CD14-positive monocyte (primary cell): ENCODE data around the gene JAM3. TPM values are rescaled to one million over a fixed set of nuclear protein-coding genes. Genes with fewer than 3 reads are reported as not detected.

Experiments
- DNase-seq, 3 donors: peaks; one replicate each; pipeline ENCODE4 v3.0.0-alpha.2; 2011 to 2022
- H2AFZ ChIP-seq: 2 replicates; pipeline ENCODE4 v1.6.0; 2012; ENCODE audit warnings: mild to moderate bottlenecking, low read depth, low read length, inconsistent platforms; ENCODE audit not compliant: insufficient read depth, poor library complexity, severe bottlenecking
- H3K27ac ChIP-seq, 2 donors: 1 replicate in 1 of 2; 2 replicates in 1 of 2; pipeline ENCODE4 v1.5.1; 2012 to 2013; ENCODE audit warnings: low read length in 2 of 2, control low read depth in 1 of 2, inconsistent platforms in 1 of 2, low read depth in 1 of 2, mild to moderate bottlenecking in 1 of 2
- H3K27me3 ChIP-seq, 2 donors: one replicate each; pipeline versions ENCODE4 v1.6.0 to v1.6.1; 2011 to 2013; ENCODE audit warnings: low read length in 2 of 2; ENCODE audit not compliant: control insufficient read depth in 2 of 2, insufficient read depth in 2 of 2
- H3K36me3 ChIP-seq, 2 donors: replicated peaks in 1 of 2; 1 replicate in 1 of 2; 2 replicates in 1 of 2; pipeline versions ENCODE4 v1.5.1 to v1.6.1; 2012 to 2013; ENCODE audit warnings: low read length in 2 of 2, control low read depth in 1 of 2, inconsistent platforms in 1 of 2, mild to moderate bottlenecking in 1 of 2; ENCODE audit not compliant: insufficient read depth in 2 of 2, control insufficient read depth in 1 of 2
- H3K4me1 ChIP-seq, 2 donors: 1 replicate in 1 of 2; 2 replicates in 1 of 2; pipeline versions ENCODE4 v1.5.1 to v1.6.1; 2012 to 2013; ENCODE audit warnings: low read length in 2 of 2, control low read depth in 1 of 2, inconsistent platforms in 1 of 2, mild to moderate bottlenecking in 1 of 2, moderate library complexity in 1 of 2; ENCODE audit not compliant: insufficient read depth in 2 of 2, control insufficient read depth in 1 of 2
- H3K4me2 ChIP-seq: replicated peaks from 2 replicates; pipeline ENCODE3; 2012; ENCODE audit warnings: low read length, moderate library complexity, mild to moderate bottlenecking; ENCODE audit not compliant: poor library complexity, severe bottlenecking; ENCODE audit errors: extremely low read depth
- H3K4me3 ChIP-seq, 3 experiments: fragments of 200-600 bp in 1 of 3; sonication (generic) in 1 of 3; replicated peaks in 1 of 3; 1 replicate in 2 of 3; 2 replicates in 1 of 3; pipeline ENCODE4 v1.5.1; 2011 to 2013; ENCODE audit warnings: low read length in 3 of 3, mild to moderate bottlenecking in 3 of 3, control low read depth in 2 of 3, low read depth in 2 of 3, inconsistent platforms in 1 of 3, moderate library complexity in 1 of 3
- H3K79me2 ChIP-seq: 2 replicates; pipeline ENCODE4 v1.6.0; 2012; ENCODE audit warnings: mild to moderate bottlenecking, control low read depth, inconsistent platforms, low read length, moderate library complexity; ENCODE audit not compliant: insufficient read depth
- H3K9ac ChIP-seq: 2 replicates; pipeline ENCODE4 v1.6.0; 2017; ENCODE audit warnings: low read length, mild to moderate bottlenecking; ENCODE audit not compliant: insufficient read depth, poor library complexity, severe bottlenecking
- H3K9me3 ChIP-seq, 2 donors: replicated peaks in 1 of 2; 1 replicate in 1 of 2; 2 replicates in 1 of 2; pipeline versions ENCODE4 v1.5.1 to v1.6.1; 2012 to 2013; ENCODE audit warnings: low read length in 2 of 2, control low read depth in 1 of 2; ENCODE audit not compliant: control insufficient read depth in 1 of 2, insufficient read depth in 1 of 2
- H4K20me1 ChIP-seq: 2 replicates; pipeline ENCODE4 v1.6.0; 2012; ENCODE audit warnings: mild to moderate bottlenecking, low read length, control low read depth, moderate library complexity; ENCODE audit not compliant: insufficient read depth
- H3K27ac Mint-ChIP-seq, 7 donors: one replicate each; pipeline ENCODE4 v1.8.0; 2020; ENCODE audit warnings: mild to moderate bottlenecking in 7 of 7, mixed read lengths in 7 of 7, moderate library complexity in 6 of 7, inconsistent platforms in 2 of 7
- H3K27me3 Mint-ChIP-seq, 3 donors: one replicate each; pipeline ENCODE4 v1.8.0; 2021 to 2022; ENCODE audit warnings: low read depth in 3 of 3, mild to moderate bottlenecking in 3 of 3, mixed read lengths in 3 of 3, moderate library complexity in 3 of 3, inconsistent platforms in 1 of 3
- H3K36me3 Mint-ChIP-seq, 2 donors: one replicate each; pipeline ENCODE4 v1.8.0; 2020; ENCODE audit warnings: mixed read lengths in 2 of 2, inconsistent platforms in 1 of 2, mild to moderate bottlenecking in 1 of 2
- H3K4me1 Mint-ChIP-seq: one replicate; pipeline ENCODE4 v1.8.0; 2020; ENCODE audit warnings: mild to moderate bottlenecking, mixed read lengths
- H3K4me3 Mint-ChIP-seq, 2 donors: one replicate each; pipeline ENCODE4 v1.8.0; 2020; ENCODE audit warnings: mild to moderate bottlenecking in 2 of 2, mixed read lengths in 2 of 2, moderate library complexity in 1 of 2
- H3K9me3 Mint-ChIP-seq, 7 donors: one replicate each; pipeline ENCODE4 v1.8.0; 2020 to 2022; ENCODE audit warnings: mixed read lengths in 7 of 7, mild to moderate bottlenecking in 6 of 7, moderate library complexity in 6 of 7, inconsistent platforms in 2 of 7
- WGBS: methylation state at CpG from one replicate; pipeline ENCODE4 v1.1.5; 2013; ENCODE audit warnings: missing lambda C conversion rate; ENCODE audit not compliant: insufficient coverage; 5-methylcytosine and 5-hydroxymethylcytosine counted together
- intact Hi-C, 2 donors: fragments of 100-400 bp; cut with micrococcal nuclease; formaldehyde crosslinking; loops; one replicate each; pipeline versions ENCODE4 v1.15.0 to v1.15.1; 2023
- polyA minus RNA-seq: library from RNA; depleted of rRNA, polyadenylated mRNA; stranded (reverse); fragments of >200 nt; gene quantifications from 2 replicates; pipeline ENCODE4 v1.2.3, GENCODE V29; 2012
- polyA plus RNA-seq, 3 donors: library from polyadenylated mRNA; depleted of rRNA in 1 of 3; unstranded in 2 of 3; stranded (reverse) in 1 of 3; fragments of 300-500 nt in 2 of 3; fragments of >200 nt in 1 of 3; fragmentation: Illumina TruSeq in 2 of 3; gene quantifications; 1 replicate in 2 of 3; 2 replicates in 1 of 3; pipeline ENCODE4 v1.2.3, GENCODE V29; 2012 to 2021
- total RNA-seq, 12 experiments: library from RNA in 1 of 12; stranded (reverse) in 1 of 12; fragments of 120-200 nt in 1 of 12; gene quantifications; one replicate each; pipeline ENCODE4 v1.2.4 and lab custom pipeline; 2013 to 2026; ENCODE audit warnings: mixed read lengths in 6 of 12, inconsistent platforms in 1 of 12
- TF ChIP-seq, protein P1 (sequence below): fragments of 200-600 bp; IDR thresholded peaks from one replicate; pipeline ENCODE4 v1.8.0; 2022; ENCODE audit warnings: antibody characterized with exemption, mild to moderate bottlenecking

Gene JAM3
- total RNA-seq (2013) = 0.71 TPM
- under 1 TPM; 0.03 to 0.25 (median 0.12) TPM for polyA plus RNA-seq
- polyA minus RNA-seq = not detected in 2 replicates
- total RNA-seq (lab: John Stamatoyannopoulos, UW) = 0 to 12.5 (median 0.26) reads per million in 11 experiments

DNA sequence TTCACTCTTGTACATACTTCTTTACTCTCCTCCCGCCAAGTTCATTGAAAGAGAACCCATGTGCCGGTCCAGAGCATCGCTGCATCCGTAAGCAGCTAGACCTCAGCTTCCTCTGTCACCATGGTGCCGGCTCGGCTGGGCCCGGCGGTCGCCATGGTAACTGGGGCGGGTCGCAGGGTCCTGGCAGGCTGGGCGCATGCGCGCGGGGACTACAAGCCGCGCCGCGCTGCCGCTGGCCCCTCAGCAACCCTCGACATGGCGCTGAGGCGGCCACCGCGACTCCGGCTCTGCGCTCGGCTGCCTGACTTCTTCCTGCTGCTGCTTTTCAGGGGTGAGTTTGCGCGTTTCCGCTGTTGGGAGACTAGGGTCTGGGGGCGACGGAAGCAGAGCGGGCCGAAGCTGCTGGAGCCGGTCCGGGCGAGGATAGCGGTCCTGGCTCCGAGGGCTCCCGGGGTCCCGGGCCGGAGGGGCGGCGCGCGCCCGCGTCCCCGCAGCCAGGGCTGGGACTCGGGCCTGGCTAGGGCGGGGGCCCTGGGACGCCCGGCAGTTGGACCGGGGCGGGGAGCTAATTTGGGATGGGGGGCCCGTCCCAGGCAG, at the start of gene JAM3:
JAM3 (plus strand) TSS at position 244 of the 597 bp plus-strand sequence; CDS start at position 256, 12 bp downstream.
- peaks cover 2% of the 10 kb centered on the region for H3K4me1 Mint-ChIP-seq
- peaks cover 39 to 52% (median 41%) of the 10 kb centered on the region in 3 donors for H3K27me3 Mint-ChIP-seq
- peak in 2 of 3 donors; percentile 3 to 29 for DNase-seq
- WGBS = under 1% methylated on average over 55 of the region's 57 CpGs
- Histone ChIP-seq H3K9ac (no peak within 1 kb of the TSS), H2AFZ (peak within 1 kb of the TSS; percentile 21), H3K4me3 (peak within 1 kb of the TSS in 1 of 3 experiments; percentile 39), H3K36me3 (no peaks in the 10 kb centered on the region), H3K27ac (no peak within 1 kb of the TSS), H4K20me1 (no peaks in the 10 kb centered on the region), H3K4me1 (peaks cover 0 to 6% of the 10 kb centered on the region in 2 donors), H3K27me3 (peaks cover 15 to 43% of the 10 kb centered on the region in 2 donors), H3K4me2 (peak within 1 kb of the TSS; percentile 56), H3K9me3 (no peaks in the 10 kb centered on the region), H3K79me2 (no peaks in the 10 kb centered on the region)
- H3K9me3 Mint-ChIP-seq = peaks cover 0 to 2% (median 0%) of the 10 kb centered on the region in 7 donors
- no peak within 1 kb of the TSS for H3K27ac Mint-ChIP-seq
- TF ChIP-seq, protein P1, sequence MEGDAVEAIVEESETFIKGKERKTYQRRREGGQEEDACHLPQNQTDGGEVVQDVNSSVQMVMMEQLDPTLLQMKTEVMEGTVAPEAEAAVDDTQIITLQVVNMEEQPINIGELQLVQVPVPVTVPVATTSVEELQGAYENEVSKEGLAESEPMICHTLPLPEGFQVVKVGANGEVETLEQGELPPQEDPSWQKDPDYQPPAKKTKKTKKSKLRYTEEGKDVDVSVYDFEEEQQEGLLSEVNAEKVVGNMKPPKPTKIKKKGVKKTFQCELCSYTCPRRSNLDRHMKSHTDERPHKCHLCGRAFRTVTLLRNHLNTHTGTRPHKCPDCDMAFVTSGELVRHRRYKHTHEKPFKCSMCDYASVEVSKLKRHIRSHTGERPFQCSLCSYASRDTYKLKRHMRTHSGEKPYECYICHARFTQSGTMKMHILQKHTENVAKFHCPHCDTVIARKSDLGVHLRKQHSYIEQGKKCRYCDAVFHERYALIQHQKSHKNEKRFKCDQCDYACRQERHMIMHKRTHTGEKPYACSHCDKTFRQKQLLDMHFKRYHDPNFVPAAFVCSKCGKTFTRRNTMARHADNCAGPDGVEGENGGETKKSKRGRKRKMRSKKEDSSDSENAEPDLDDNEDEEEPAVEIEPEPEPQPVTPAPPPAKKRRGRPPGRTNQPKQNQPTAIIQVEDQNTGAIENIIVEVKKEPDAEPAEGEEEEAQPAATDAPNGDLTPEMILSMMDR = no peak
- intact Hi-C loops = no loop called here
- H3K4me3 Mint-ChIP-seq = peak within 1 kb of the TSS; percentile 45 to 83
- H3K36me3 Mint-ChIP-seq = peaks cover 0 to 1% of the 10 kb centered on the region in 2 donors

DNA sequence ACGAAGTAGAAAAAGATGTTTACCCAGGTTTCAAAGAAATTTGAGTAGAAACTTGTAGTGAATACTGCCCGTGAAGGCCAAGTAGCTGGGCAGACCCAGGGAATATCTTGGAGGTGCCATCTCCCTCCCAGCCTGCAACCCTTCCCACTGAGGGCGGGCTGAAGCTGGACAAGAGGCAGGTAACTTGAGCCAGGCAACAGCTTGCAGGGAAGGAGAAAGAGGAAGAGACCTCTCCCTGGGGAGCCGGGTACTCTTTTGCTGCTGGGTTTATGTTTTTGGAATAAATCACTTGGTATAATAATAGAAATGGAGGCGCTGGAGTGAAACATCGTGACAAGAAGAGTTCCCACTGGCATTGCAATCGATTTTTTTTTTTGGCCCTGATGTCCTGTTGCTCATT, 49.4 kb upstream of the JAM3 start:
- no peak overlapping the region for H3K4me3 Mint-ChIP-seq
- H3K36me3 ChIP-seq = no peaks in the 10 kb centered on the region
- intact Hi-C loops = no loop called here
- H3K4me1 Mint-ChIP-seq = no peaks in the 10 kb centered on the region
- 20% methylated on average over 2 of the region's 7 CpGs for WGBS
- no peaks in the 10 kb centered on the region for H3K79me2 ChIP-seq
- TF ChIP-seq, protein P1 = no peak
- H3K36me3 Mint-ChIP-seq = no peaks in the 10 kb centered on the region
- no peak overlapping the region for H3K27ac Mint-ChIP-seq
- H2AFZ ChIP-seq = no peak overlapping the region
- H3K9me3 ChIP-seq = no peaks in the 10 kb centered on the region
- no peaks in the 10 kb centered on the region for H4K20me1 ChIP-seq
- DNase-seq = no peak
- H3K27me3 Mint-ChIP-seq = peaks cover 9 to 19% (median 9%) of the 10 kb centered on the region in 3 donors
- no peak overlapping the region for H3K27ac ChIP-seq
- H3K4me3 ChIP-seq = no peak overlapping the region
- no peak overlapping the region for H3K9ac ChIP-seq
- peaks cover 0 to 4% (median 0%) of the 10 kb centered on the region in 7 donors for H3K9me3 Mint-ChIP-seq
- H3K27me3 ChIP-seq = no peaks in the 10 kb centered on the region
- H3K4me1 ChIP-seq = no peaks in the 10 kb centered on the region
- no peak overlapping the region for H3K4me2 ChIP-seq
